GM21390 (cell line): ENCODE measurements around the gene PLAGL2.

Experiments
- ATAC-seq: cut with Tn5 transposase; IDR thresholded peaks from one replicate; pipeline ENCODE4 v1.9.1; 2021; ENCODE audit not compliant: unreplicated experiment

Gene PLAGL2

GRCh38 chr20:32231847-32232246 lies 24.3 kb upstream of the PLAGL2 start:
- no peak for ATAC-seq

- no peak for ATAC-seq
Measured at GRCh38 chr20:32231245-32231644, 23.7 kb upstream of the PLAGL2 start.

- ATAC-seq = no peak
Measured at GRCh38 chr20:32230707-32231106, 23.2 kb upstream of the PLAGL2 start.

- ATAC-seq = no peak
Measured at GRCh38 chr20:32229251-32229747, 21.8 kb upstream of the PLAGL2 start.

- ATAC-seq = no peak
Measured at GRCh38 chr20:32227744-32228688, 20.5 kb upstream of the PLAGL2 start.

- no peak for ATAC-seq
Measured at GRCh38 chr20:32227306-32227705, 19.8 kb upstream of the PLAGL2 start.

- ATAC-seq = no peak
Measured at GRCh38 chr20:32226391-32226790, 18.8 kb upstream of the PLAGL2 start.

- ATAC-seq = no peak
Measured at GRCh38 chr20:32224463-32224862, 16.9 kb upstream of the PLAGL2 start.

- ATAC-seq = no peak
Measured at GRCh38 chr20:32218156-32218900, 10.8 kb upstream of the PLAGL2 start.

- no peak for ATAC-seq
Measured at GRCh38 chr20:32216179-32217142, 8.9 kb upstream of the PLAGL2 start.

GRCh38 chr20:32215729-32216128 lies 8.2 kb upstream of the PLAGL2 start:
- ATAC-seq = no peak

GRCh38 chr20:32215147-32215546 lies 7.6 kb upstream of the PLAGL2 start:
- ATAC-seq = no peak

- ATAC-seq = no peak
Measured at GRCh38 chr20:32213870-32214269, 6.3 kb upstream of the PLAGL2 start.

GRCh38 chr20:32209850-32210605 lies 2.5 kb upstream of the PLAGL2 start:
- ATAC-seq = no peak

- no peak for ATAC-seq
Measured at GRCh38 chr20:32208499-32209154, 1.1 kb upstream of the PLAGL2 start.

- peak; percentile 8 for ATAC-seq
Measured at GRCh38 chr20:32206760-32207625, 550 bp downstream of the PLAGL2 start.

- ATAC-seq = no peak
Measured at GRCh38 chr20:32205843-32206759, 1.4 kb downstream of the PLAGL2 start.
